GM19395 (cell line): ENCODE measurements around the gene SCTR.
"Not testable (repeated sequence)": the region's sequence is repeated elsewhere in the genome, so short reads cannot be mapped to it uniquely, and the experiment has no call there.

ENCODE experiments used
- ATAC-seq: cut with Tn5 transposase; IDR thresholded peaks from one replicate; pipeline ENCODE4 v1.9.1; 2021; ENCODE audit warnings: mild to moderate bottlenecking, moderate library complexity; ENCODE audit not compliant: unreplicated experiment

Gene SCTR

DNA sequence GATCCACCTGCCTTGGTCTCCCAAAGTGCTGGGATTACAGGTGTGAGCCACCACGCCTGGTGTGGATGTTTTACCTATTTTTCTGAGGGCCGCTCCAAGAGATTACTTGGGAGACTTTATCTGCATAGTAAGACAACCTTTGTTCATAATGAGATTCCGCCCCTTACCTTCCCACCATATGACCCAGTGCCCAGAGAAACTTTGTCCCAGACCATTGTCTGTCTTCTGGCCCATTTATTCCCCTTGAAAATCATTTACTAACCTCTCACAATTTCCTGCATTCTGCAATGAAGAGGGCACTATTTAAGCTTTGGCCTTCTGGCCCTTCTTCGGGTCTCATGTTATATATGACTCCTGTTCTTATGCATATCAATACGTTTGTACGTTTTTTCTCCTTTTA, 106.4 kb downstream of the SCTR start:
- ATAC-seq = no peak

DNA sequence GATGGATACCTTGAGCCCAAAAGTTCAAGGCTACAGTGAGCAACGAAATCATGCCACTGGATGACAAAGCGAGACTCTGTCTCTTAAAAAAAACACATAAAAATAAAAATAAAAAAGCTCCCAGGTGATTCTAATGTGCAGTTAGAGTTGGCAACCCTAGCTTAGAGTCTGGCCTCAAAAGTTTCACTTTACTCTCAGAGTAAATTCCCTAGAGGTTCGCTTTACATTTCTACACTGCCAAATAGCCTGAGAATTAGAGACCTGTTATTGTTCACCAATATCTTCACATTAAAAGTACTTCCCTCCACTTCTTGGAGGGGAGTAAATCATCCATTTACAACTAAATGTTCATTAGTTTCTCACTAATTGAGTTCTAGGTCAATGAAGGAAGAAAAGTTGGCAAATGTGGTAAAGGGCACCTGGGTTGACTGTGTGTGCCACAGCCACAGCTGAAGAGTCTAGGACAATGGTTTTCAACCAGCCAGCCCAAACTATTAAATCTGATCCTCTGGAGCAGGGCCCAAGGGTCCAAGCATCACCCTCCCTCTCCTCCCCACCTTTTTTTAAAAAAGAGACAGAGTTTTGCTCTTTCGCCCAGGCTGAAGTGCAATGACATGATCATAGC, 107.9 kb downstream of the SCTR start:
- no peak for ATAC-seq

DNA sequence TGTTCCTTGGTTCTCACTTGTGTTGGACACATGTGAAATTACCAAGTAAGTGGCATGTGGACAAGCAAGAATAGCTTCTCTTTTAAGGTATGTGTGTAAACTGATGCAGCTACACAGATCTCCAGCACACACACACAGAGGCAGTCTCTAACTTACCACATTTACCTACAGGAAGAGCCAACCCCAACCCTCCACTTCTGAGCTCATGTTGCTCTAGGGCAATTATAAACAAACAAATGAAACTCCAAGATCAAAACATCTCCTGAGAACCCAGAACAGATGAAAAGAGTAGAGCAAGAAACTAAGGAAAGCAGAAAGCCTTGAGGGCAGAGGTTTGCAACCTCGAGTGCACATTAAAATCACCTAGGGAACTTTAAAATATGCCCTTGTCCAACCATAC, 108.7 kb downstream of the SCTR start:
- no peak for ATAC-seq

DNA sequence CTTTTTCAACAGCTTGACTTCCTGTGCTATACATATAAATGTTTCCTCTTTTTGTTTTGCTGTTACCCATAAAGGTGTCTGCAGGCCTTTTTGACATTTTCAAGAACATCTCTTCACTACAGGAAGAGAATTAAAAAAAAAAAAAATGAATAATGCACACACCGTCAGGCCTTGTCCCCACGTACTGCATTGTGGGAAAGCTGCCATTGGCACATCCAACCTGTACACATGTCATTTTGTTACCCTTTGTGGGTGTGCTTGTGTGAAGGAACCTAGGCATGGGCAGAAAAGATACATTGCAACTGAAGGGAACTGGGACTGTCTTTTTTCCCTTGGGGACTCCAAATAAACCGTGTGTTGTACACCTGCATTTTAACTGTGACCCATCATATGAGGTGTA, 109.4 kb downstream of the SCTR start:
- ATAC-seq = no peak

DNA sequence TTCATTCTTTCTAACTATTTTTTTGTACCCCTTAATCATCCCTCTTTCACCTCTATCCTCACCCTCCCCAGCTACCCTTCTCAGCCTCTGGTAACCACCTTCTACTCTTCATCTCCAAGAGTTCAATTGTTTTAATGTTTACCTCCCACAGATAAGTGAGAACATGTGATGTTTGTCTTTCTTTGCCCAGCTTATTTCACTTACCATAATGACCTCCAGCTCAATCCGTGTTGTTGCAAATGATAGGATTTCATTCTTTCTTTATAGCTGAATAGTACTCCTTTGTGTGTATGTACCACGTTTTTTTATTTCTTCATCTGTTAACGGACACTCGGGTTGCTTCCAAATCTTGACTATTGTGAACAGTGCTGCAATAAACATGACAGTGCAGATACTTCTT, 114.8 kb downstream of the SCTR start:
- ATAC-seq = no peak

DNA sequence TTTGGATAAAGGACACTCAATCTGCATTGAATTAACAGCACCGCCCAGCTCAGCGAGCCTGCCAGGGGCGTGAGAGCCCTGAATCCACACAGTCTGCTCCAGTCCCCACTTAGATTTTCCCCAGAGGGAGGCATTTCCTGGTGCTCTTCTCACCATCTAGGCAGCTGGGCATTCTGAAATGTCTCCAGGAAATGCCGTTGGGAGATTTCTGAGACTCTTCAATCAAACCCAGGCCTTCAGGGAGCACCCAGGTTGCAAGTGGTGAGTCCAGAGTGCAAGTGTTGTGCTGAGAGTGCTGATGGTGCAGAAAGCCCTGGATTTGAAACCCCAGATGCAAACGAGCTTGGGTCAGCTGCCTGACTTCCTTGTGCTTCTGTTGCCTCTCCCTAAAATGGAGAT, 116.1 kb downstream of the SCTR start:
- no peak for ATAC-seq

DNA sequence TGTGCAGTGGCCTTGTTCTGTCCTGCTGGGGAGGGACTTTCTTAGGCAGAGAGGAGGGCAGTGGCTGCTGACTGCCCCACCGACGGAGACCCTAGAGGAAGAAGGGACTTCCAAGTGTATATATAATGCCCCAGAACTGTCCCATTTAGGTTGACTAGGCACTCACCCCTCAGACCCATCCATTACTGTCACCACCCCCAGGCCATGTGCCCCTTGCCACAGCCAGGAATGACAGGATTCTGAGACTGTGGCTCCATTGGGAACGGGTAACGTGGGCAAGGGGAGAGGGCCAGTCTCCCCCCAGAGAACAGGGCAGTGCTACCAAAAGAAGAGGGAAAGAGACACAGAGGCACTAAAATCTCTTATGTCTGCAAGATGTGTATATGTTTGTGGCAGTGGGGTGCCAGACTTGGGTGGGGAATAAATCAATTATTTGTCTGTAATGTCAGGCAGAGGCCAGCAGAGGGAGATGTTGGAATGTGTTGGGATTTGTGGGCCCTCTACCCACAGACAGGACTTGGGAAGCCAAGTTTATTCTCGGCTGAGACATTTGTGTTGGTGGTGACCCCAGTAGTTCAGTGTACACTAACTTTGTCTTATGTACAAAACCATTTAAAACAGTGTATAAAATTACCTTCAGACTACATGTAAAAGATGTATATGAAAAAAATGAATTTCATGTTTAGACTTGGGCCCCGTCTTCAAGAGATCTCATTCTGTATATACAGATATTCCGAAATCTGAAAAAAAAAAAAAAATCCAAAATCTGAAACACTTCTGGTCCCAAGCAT, 116.7 kb downstream of the SCTR start:
- ATAC-seq = peak; percentile 56

DNA sequence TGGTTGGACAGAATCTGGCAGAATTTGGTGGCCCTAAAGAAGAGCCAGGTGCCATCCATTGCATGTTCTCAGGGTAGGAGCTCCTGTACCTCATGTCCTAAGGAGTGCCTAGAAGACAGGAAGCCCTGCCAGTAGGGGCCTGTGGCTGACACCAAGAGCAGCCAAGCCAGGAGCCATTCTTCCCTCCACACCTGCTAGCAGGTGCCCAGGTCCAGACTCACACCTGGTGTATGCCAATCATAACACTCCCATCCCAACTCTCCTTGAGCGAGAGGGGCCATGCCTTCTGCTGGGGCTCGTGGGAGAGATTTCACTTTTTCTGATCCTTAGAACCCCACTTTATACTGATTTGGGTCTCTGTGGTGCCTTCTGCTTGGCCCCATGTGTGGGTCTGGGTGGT, 119.1 kb downstream of the SCTR start:
- no peak for ATAC-seq

DNA sequence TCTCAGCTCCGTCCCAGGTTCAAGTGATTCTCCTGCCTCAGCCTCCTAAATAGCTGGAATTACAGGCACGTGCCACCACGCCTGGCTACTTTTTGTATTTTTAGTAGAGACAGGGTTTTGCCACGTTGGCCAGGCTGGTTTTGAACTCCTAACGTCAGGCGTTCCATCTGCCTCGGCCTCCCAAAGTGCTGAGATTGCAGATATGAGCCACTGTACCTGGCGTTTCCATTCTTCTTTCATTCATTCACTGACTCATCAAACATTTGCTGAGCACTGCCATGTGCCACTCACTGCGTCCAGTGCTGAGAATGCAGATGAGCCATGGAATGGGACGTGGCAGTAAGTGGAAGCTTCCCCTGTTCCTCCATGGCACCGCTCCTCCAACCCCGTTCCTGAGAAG, 120.7 kb downstream of the SCTR start:
- ATAC-seq = not testable (repeated sequence)

DNA sequence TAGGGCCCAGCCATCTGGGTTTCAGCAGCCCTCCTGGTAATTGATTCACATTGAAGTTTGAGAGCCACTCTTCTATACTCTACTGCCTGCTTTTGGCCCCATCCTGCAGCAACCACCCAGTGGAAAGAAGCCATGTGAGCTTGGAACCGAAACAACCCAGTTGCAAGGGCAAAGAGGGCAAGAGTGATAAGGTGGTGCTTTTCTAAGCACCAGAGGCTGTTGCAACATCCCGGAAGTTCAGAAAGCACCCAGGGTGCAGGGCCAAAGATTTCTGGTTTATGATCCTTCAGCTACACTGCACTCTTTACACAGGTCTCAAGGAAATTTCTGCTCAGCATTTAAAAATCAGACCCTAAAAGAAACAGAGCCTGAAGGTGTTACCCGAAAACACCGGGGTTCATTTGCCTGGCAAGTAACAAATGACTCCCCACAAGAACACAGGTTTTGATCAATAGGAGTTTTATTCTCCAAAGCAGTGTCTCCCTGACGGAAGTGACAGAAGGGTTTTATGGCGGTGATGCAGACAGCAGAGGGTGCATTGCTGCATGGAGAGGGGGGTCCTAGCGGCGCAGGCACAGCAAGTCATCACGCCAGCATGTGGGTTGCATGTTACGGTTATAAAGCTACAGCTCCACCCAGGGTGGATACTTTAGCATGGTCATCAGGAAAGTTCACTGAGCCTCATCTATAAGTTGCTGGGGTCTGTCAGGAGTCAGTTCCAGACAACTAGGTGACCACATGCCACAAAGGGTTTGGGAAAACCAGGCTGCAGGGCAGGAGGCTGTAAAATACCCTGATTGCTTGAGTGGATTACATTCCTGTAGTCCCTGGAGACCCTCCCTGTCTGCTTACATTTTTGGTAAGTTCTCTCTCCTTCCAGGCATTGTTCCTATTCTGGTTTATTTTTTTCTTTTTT, 121.4 kb downstream of the SCTR start:
- no peak for ATAC-seq

DNA sequence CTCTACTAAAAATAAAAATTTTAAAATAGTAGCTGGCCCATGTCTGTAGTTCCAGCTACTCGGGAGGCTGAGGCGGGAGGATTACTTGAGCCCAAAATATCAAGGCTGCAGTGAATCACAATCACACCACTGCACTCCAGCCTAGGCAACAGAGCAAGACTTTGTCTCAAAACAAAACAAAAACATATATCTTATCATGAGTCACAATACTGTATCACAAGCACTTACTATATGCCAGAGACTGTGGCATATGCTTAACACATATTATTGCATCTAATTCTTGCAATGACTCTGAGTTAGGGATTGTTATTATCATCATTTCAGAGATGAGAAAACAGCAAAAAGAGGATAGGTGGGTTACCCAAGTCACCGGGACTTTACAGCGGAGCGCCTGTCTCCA, 122.2 kb downstream of the SCTR start:
- no peak for ATAC-seq

DNA sequence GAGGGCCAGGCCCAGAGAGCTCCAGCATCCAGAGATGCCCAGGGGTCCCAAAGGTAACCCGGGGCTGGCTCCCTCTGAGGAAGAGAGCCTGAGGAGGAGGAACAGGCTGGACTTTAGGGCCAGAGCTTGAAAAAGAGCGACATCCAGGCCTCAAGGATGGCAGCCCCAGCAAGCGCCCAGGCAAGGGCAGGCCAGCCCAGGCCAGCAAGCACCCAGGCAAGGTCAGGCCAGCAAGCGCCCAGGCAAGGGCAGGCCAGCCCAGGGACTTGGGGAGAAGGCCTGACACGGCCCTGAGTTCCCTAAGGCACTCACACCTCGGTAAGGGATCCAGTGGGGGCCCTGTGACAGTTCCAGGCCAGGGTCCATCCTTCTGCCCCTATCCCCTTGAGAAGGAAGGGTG, 127.1 kb downstream of the SCTR start:
- ATAC-seq = no peak

DNA sequence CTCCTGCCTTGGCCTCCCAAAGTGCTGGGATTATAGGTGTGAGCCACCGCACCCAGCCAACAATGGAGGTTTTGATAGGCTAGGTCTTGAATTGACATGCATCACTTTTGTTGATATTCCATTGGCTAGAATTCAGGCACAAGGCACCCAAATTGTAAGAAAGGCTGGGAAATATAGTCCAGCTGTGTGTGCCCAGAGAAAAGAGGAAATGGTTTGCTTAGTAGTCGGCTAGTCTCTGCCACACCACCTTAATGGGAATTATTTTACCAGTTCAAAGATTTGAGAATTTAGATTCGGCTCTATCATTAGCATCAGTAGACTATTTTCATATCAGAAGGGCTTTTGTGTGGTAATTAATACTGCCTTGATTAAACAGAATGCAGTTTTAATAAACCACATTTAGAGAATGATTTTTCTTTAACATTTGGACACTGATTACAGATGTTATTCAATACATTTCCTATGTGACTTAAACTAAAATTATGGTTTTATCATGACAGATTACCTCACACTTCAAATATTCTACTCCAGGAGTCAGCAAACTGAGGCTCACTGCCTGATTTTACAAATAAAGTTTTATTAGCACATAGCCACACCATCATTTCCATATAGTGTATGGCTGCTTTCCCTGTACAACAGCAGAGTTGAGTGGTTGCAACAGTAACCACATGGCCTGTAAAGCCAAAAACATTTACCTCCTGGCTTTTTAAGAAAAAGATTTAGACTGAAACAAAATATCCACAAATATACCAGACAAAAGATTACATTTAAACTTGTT, 130.1 kb downstream of the SCTR start:
- ATAC-seq = no peak
